Cardiac muscle cell (in vitro differentiated cells and primary cell): ENCODE results near the gene ANO6. TPM values are rescaled to one million over a fixed set of nuclear protein-coding genes. Genes with fewer than 3 reads are reported as not detected.
"Not testable (repeated sequence)": the region's sequence is repeated elsewhere in the genome, so short reads cannot be mapped to it uniquely, and the experiment has no call there.

Source experiments
- DNase-seq, 2 donors: peaks; one replicate each; pipeline versions ENCODE4 v3.0.0 to v3.0.0-alpha.2; 2010 to 2017; ENCODE audit warnings: low read depth in 1 of 2, low spot score in 1 of 2
- H3K27ac ChIP-seq: fragments of 200-600 bp; sonication (generic); 2 replicates; pipeline ENCODE4 v1.5.1; 2016
- H3K27me3 ChIP-seq: fragments of 200-600 bp; sonication (generic); 2 replicates; pipeline ENCODE4 v1.6.0; 2016; ENCODE audit warnings: control low read depth
- H3K36me3 ChIP-seq: fragments of 200-600 bp; sonication (generic); 2 replicates; pipeline ENCODE4 v1.5.1; 2016; ENCODE audit warnings: control low read depth
- H3K4me1 ChIP-seq: fragments of 200-600 bp; sonication (generic); 2 replicates; pipeline ENCODE4 v1.8.1; 2017; ENCODE audit warnings: low read depth, mild to moderate bottlenecking, mixed run types
- H3K4me3 ChIP-seq: fragments of 200-600 bp; sonication (generic); 2 replicates; pipeline ENCODE4 v1.5.1; 2016; ENCODE audit warnings: mild to moderate bottlenecking
- H3K9me3 ChIP-seq: fragments of 200-600 bp; sonication (generic); 2 replicates; pipeline ENCODE4 v1.5.1; 2017; ENCODE audit warnings: low read depth, mild to moderate bottlenecking, control low read depth
- CTCF ChIP-seq: IDR thresholded peaks from 2 replicates; pipeline ENCODE4 v1.5.1; 2012; ENCODE audit warnings: low read depth, mild to moderate bottlenecking, low read length
- polyA plus RNA-seq: library from polyadenylated mRNA; unstranded; fragments of >200 nt; fragmentation: Nextera tagmentation; extraction: Ambion mirVana; gene quantifications from 2 replicates; pipeline ENCODE4 v1.2.1, GENCODE V29; 2016
- total RNA-seq: library from RNA; depleted of rRNA; stranded (reverse); fragments of >200 nt; gene quantifications from 2 replicates; pipeline ENCODE4 v1.2.3, GENCODE V29; 2016

The ANO6 gene
- total and polyA plus RNA-seq, 2 experiments from 2014 or later = 36.0 to 50.8 TPM

GRCh38 chr12:45309836-45310626 lies 94.1 kb downstream of the ANO6 start:
- H3K9me3 ChIP-seq = no peaks in the 10 kb centered on the region
- DNase-seq = peak in 1 of 2 donors; percentile 37
- no peak overlapping the region for H3K27ac ChIP-seq
- peaks cover 14% of the 10 kb centered on the region for H3K4me1 ChIP-seq
- no peak for TF ChIP-seq CTCF
- no peaks in the 10 kb centered on the region for H3K36me3 ChIP-seq
- H3K27me3 ChIP-seq = no peaks in the 10 kb centered on the region
- H3K4me3 ChIP-seq = no peak overlapping the region

GRCh38 chr12:45310627-45310968 lies 94.7 kb downstream of the ANO6 start:
- no peak for TF ChIP-seq CTCF
- no peaks in the 10 kb centered on the region for H3K36me3 ChIP-seq
- H3K9me3 ChIP-seq = no peaks in the 10 kb centered on the region
- peaks cover 14% of the 10 kb centered on the region for H3K4me1 ChIP-seq
- H3K4me3 ChIP-seq = no peak overlapping the region
- no peak overlapping the region for H3K27ac ChIP-seq
- DNase-seq = peak in 1 of 2 donors; percentile 19
- H3K27me3 ChIP-seq = no peaks in the 10 kb centered on the region

DNA sequence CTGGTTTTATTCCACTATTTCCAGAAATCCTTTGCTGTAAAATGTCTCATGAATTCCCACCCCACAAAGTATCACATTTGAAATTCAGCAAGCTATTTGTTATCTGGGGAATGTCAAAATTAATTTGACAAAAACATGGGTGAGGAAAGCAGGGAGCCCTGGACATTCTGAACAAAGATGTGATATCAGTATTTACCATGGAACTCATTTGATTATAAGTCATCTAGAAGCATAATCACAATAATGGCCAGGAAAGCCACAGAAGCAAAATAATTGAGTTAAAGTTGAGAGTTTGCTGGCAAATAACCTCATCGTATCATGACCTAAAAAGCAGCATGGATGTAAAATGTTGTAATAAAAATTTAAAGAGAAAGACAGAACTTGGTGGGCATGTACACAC lies 96.1 kb downstream of the ANO6 start:
- no peak for DNase-seq
- H3K27me3 ChIP-seq = no peaks in the 10 kb centered on the region
- TF ChIP-seq CTCF = no peak

GRCh38 chr12:45314770-45315169 lies 98.9 kb downstream of the ANO6 start:
- H3K27me3 ChIP-seq = no peaks in the 10 kb centered on the region
- H3K36me3 ChIP-seq = no peaks in the 10 kb centered on the region
- no peak for TF ChIP-seq CTCF
- peaks cover 11% of the 10 kb centered on the region for H3K4me1 ChIP-seq
- peaks cover 2% of the 10 kb centered on the region for H3K9me3 ChIP-seq
- no peak overlapping the region for H3K27ac ChIP-seq
- no peak for DNase-seq
- no peak overlapping the region for H3K4me3 ChIP-seq

More for the DNA sequence above, 96.1 kb downstream of the ANO6 start:
- no peak overlapping the region for H3K4me3 ChIP-seq
- H3K27ac ChIP-seq = no peak overlapping the region
- H3K4me1 ChIP-seq = peaks cover 14% of the 10 kb centered on the region
- H3K36me3 ChIP-seq = no peaks in the 10 kb centered on the region
- H3K9me3 ChIP-seq = peaks cover 2% of the 10 kb centered on the region

DNA sequence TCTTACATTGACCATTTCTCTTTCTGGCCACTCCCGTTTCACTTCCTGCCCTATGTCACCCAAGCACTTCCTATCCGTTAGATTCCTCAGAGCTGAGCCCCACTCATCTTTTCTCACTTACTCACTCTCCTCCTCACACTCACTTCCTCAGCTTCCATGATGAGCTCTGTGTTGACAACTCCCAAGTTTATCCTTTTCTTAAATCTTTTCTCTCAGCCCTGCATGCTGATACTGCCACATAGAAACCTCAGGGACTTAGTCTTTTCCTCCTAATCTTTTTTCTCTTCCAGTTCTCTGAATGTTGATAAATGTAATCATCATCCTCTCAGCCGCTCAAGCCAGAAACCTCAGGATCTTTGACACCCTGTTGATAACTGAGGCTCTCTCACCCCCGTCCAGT lies 99.6 kb downstream of the ANO6 start:
- H3K27ac ChIP-seq = no peak overlapping the region
- peaks cover 4% of the 10 kb centered on the region for H3K4me1 ChIP-seq
- no peak overlapping the region for H3K4me3 ChIP-seq
- H3K36me3 ChIP-seq = no peaks in the 10 kb centered on the region
- no peaks in the 10 kb centered on the region for H3K27me3 ChIP-seq
- peaks cover 2% of the 10 kb centered on the region for H3K9me3 ChIP-seq
- DNase-seq = no peak
- no peak for TF ChIP-seq CTCF

GRCh38 chr12:45317261-45317660 lies 101.4 kb downstream of the ANO6 start:
- not testable (repeated sequence) for H3K4me3 ChIP-seq, H3K9me3 ChIP-seq, H3K27ac ChIP-seq, H3K4me1 ChIP-seq, DNase-seq, H3K36me3 ChIP-seq, H3K27me3 ChIP-seq
